Testis (tissue), 2 donors: ENCODE measurements around the gene SELENOP.

Source experiments
- CTCF ChIP-seq, 3 experiments: fragments of 450-650 bp in 2 of 3; fragments of 200-600 bp in 1 of 3; sonication (generic) in 1 of 3; IDR thresholded peaks; one replicate each; pipeline ENCODE4 v1.5.1; 2016 to 2019; ENCODE audit warnings: antibody characterized with exemption in 3 of 3, mild to moderate bottlenecking in 2 of 3, moderate library complexity in 1 of 3
- POLR2A ChIP-seq: fragments of 450-650 bp; IDR thresholded peaks from one replicate; pipeline ENCODE4 v1.6.1; 2017; ENCODE audit warnings: antibody characterized with exemption, mild to moderate bottlenecking, moderate library complexity

GRCh38 chr5:42837601-42838000 lies 25.9 kb upstream of the SELENOP start:
- no peak for TF ChIP-seq CTCF (IDR thresholded peaks at IDR 0.05)
- TF ChIP-seq POLR2A: no peak
